HG03565 (cell line): ENCODE results near the gene DHX34.
"Not testable (repeated sequence)": the region's sequence is repeated elsewhere in the genome, so short reads cannot be mapped to it uniquely, and the experiment has no call there.

Source experiments
- ATAC-seq: cut with Tn5 transposase; IDR thresholded peaks from one replicate; pipeline ENCODE4 v1.9.1; 2021; ENCODE audit warnings: mild to moderate bottlenecking, moderate library complexity; ENCODE audit not compliant: unreplicated experiment

The DHX34 gene, protein sequence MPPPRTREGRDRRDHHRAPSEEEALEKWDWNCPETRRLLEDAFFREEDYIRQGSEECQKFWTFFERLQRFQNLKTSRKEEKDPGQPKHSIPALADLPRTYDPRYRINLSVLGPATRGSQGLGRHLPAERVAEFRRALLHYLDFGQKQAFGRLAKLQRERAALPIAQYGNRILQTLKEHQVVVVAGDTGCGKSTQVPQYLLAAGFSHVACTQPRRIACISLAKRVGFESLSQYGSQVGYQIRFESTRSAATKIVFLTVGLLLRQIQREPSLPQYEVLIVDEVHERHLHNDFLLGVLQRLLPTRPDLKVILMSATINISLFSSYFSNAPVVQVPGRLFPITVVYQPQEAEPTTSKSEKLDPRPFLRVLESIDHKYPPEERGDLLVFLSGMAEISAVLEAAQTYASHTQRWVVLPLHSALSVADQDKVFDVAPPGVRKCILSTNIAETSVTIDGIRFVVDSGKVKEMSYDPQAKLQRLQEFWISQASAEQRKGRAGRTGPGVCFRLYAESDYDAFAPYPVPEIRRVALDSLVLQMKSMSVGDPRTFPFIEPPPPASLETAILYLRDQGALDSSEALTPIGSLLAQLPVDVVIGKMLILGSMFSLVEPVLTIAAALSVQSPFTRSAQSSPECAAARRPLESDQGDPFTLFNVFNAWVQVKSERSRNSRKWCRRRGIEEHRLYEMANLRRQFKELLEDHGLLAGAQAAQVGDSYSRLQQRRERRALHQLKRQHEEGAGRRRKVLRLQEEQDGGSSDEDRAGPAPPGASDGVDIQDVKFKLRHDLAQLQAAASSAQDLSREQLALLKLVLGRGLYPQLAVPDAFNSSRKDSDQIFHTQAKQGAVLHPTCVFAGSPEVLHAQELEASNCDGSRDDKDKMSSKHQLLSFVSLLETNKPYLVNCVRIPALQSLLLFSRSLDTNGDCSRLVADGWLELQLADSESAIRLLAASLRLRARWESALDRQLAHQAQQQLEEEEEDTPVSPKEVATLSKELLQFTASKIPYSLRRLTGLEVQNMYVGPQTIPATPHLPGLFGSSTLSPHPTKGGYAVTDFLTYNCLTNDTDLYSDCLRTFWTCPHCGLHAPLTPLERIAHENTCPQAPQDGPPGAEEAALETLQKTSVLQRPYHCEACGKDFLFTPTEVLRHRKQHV

DNA sequence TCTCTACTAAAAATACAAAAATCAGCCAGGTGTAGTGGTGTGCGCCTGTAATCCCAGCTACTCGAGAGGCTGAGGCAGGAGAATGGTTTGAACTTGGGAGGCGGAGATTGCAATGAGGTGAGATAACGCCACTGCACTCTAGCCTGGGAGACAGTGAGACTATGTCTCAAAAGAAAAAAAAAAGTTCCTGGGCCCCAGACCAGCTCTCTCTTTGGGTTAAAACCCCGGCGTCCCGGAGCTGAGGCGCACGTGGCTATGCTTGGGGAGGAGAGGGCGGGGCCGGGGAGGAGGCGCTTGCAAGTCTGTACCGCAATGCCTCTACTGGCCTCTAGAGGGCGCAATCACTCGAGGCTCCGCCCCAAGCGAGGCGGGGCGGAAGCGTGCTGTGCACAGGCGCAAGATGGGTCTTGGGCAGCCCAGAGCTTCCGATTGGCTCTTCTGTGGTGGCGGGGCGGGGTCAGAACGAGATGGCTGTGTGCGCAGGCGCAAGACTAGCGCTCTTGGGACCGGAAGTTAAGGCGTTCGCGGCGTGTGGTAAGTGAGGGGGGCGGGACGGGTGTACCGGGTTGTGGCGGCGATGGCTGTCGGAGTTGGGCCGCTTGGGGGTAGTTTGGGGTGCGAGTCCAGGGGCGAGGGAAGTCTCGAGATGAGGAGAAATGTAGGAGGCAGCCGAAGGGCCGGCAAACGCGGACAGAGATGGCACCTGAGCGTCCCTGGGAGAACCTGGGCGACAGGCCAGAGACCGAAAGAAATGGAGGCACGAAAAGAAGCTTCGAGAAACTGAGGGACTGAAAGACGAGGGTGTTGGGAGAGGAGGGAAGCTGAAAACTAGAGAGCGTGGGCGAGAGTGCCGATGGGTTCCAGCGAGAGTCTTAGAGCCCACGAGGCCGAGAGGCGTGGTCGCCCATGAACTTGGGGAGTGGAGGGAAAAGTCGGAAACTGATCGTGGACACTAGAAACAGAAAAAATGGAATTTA lies at the start of gene DHX34:
Gene DHX34 (plus strand): TSS at position 497 of the 977 bp plus-strand sequence. CDS start 3,716 bp downstream, outside the sequence.
- peak; percentile 93 for ATAC-seq

GRCh38 chr19:47300867-47301266 lies 48.2 kb upstream of the DHX34 start:
- ATAC-seq, result not testable (repeated sequence)

DNA sequence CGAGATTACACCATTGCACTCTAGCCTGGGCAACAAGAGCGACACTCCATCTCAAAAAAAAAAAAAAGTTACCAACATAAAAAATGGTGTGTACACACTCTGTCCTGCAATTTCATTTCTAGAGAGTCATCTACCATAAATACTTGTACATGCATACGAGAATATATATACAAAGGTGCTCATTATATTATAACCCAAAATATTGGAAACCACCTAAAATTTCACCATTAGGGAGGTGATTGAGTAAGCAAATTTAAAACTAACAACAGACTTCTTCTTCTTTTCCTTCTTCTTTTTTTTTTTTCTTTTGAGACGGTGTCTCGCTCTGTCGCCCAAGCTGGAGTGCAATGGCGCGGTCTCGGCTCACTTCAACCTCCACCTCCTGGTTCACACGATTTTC lies 46.9 kb upstream of the DHX34 start:
- no peak for ATAC-seq

DNA sequence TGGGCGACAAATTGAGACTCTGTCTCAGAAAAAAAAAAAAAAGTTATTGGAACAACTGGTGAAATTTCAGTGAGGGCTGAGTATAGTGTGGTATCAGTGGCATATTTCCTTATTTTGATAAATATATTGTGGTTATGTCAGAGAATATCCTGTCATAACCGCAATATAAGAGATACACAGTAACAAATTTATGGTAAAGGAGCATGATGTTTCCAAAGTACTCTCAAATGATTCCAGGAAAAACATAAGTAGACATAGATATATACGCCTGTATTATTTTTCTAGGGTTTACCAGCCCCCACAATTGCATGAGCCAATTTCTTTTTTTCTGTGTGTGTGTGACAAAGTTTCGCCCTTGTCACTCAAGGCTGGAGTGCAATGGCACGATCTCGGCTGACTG lies 45.1 kb upstream of the DHX34 start:
- ATAC-seq, result no peak

DNA sequence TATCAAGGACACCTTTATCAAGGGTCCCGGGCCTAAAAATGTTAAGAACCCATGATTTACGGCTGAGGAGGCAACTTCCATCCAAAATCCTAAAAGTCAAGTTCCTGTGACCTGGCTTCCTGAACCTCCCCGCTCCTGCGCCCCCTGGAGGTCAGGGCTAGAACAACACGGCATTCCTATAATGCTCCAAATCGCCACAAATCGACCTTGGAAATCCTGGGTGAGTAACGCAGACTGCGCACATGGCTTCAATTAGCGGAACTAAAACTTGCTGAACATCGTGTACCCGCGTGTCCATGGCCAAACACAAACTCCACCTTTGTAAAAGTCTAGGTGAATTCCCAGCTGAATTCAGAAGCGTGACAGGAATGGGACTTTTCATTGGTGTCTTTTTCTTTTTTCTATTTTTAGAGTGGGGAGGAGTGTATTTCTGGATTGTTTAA lies 43.8 kb upstream of the DHX34 start:
- ATAC-seq, result no peak

DNA sequence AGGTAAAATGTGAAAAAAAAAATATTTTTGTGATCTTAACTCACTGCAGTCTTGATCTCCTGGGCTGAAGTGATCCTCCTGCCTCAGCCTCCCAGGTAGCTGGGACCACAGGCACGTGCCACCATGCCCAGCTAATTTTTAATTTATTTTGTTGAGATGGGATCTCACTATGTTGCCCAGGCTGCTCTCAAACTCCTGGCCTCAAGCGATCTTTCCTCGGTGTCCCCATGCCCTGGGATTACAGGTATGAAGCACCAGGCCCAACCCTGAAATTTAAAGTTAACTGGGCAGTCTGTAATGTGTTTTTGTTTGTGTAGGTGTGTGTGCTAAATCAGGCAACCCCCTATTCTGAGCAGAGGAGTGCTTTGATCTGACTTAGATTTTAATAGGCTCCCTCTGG lies 42.8 kb upstream of the DHX34 start:
- no peak for ATAC-seq

DNA sequence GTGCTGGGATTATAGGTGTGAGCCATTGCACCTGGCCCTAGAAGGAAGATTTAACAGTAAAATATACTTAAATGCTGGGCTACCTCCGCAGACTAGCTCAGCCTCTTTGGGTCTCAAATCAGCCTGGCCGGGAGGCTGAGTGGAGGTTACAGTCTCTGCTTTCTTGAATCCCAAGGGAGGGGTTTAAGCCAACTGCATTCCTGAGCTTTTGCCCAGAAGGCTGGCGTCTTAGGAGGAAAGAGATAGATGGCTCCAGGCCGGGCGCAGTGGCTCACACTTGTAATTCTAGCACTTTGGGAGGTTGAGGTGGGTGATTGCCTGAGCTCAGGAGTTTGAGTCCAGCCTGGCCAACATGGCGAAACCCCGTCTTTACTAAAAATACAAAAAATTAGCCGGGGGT lies 40.1 kb upstream of the DHX34 start:
- ATAC-seq, result no peak

DNA sequence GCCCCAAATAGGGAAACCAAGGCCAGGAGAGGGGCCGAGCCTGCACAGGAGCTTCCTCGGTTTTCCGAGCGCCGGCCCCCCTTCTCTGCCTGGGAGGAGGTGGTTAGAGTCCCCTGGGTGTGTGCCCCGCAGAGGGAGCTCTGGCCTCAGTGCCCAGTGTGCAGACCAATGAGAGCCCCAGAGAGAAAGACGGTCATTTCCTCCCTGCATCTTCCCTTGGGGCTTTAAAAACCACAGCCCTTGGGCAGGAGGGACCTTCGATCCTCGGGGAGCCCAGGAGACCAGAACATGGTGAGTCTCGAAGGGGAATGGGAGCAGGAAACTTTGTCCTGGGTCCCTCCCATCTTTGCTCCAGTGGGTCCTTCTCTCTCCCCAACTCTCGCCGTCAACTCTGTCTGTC lies 39.5 kb upstream of the DHX34 start, which contains the start of gene C5AR1:
Gene C5AR1 (plus strand): TSS at position 254 of the 400 bp plus-strand sequence. CDS start 35 bp downstream, at position 289.
- no peak for ATAC-seq

DNA sequence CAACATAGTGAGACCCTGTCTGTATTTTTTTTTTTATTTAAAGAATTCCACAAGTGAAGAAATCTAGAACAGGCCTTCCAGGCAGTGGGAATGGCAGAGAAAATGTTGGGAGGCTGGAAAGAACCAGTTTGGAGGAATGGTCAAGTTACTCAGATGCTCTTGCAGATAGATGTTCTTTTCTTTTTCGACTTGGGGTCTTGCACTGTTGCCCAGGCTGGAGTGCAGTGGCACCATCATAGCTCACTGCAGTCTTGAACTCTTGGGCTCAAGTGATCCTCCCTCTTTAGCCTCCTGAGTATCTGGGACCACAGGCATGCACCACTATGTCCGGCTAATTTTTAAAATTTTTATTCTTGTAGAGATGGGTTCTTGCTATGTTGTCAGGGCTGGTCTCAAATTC lies 38.8 kb upstream of the DHX34 start:
- ATAC-seq, result no peak

- ATAC-seq, result no peak
These were observed 38.3 kb upstream of the DHX34 start for GRCh38 chr19:47310819-47311218.

GRCh38 chr19:47312366-47313006 lies 36.6 kb upstream of the DHX34 start:
- no peak for ATAC-seq

DNA sequence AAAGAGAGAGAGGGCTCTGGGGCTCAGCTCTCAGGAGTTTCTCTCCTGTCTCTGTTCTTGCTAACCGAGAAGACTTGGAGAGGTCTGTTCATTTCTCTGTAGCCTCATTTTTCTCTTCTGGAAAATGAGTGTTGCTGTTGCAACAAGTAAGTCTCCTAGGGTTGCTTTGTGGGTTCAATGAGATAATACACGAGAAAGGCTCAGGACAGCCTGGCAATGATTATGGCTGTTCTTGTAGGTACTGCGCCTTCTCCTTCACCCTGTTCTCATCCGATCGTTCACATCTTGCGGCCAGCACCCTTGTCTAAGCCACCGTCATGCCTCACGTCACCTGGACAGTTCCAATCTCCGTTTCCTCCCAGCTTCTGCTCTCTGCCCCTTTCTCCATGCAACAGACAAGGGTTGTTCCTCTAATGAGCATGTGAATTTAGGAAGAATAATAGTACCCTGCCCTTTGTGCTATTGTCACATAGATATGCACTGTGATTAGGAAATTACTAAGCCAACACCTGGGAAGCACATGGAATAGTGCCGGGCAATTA lies 35.3 kb upstream of the DHX34 start:
- ATAC-seq, result no peak

GRCh38 chr19:47315125-47315821 lies 33.8 kb upstream of the DHX34 start:
- ATAC-seq, result no peak

DNA sequence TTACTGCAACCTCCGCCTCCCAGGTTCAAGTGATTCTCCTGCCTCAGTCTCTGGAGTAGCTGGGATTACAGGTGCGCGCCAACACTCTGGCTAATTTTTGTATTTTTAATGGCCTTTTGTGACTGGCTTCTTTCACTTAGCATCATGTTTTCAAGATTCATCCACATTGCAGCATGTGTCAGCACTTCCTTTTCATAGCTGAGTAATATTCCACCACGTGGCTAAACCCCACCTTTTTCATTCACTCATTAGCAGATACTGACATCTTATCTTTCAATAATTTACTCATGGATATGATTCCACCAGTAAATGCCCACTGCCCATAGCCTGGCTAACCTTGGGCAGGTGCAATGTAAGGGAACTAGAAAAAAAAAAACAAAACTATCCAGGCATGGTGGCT lies 32.6 kb upstream of the DHX34 start:
- no peak for ATAC-seq

GRCh38 chr19:47319923-47320871 lies 28.9 kb upstream of the DHX34 start:
- no peak for ATAC-seq

DNA sequence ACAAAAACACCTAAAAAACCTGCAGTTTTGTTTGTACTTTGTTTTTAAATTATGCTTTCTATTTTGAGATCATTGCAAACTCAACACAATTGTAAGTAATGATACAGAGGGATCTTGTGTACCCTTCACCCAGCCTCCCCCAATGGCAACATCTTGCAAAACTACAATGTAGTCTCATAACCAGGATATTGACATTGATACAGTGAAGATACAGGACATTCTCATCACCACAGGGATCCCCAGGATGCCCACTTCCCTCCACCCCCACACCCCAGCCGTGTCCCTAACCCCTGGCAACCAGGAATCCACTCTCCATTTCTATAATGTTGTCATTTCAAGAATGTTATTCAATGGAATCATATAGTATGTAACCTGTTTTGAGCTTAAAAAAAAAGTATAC lies 27.5 kb upstream of the DHX34 start:
- no peak for ATAC-seq

GRCh38 chr19:47322058-47322457 lies 27.1 kb upstream of the DHX34 start:
- ATAC-seq, result no peak

DNA sequence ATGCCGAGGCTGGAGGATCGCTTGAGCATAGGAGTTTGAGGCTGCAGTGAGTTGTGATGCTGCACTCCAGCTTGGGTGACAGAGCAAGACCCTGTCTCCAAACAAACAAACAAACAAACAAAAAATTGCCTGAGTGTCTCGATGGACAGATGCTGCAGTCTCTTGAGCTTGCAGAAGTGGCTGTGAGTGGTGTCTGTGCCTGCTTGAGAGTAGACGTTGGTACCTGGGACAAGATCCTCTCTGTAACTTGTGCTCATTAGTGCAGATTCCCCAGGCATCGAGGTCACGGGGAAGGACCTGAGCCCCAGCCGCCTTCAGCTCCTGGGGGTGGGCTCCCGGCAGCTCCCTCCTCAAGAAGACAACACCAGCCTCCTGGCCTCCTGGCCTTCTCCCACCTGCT lies 25.7 kb upstream of the DHX34 start:
- no peak for ATAC-seq
